Parathyroid adenoma (tissue), 2 donors: ENCODE data around the gene GABARAPL1.

Experiments used
- H2AFZ ChIP-seq: fragments of 300-600 bp; sonication (generic); one replicate; pipeline ENCODE4 v1.7.0; 2017; ENCODE audit warnings: antibody characterized with exemption, mild to moderate bottlenecking
- H3K27ac ChIP-seq: fragments of 300-600 bp; sonication (generic); one replicate; pipeline ENCODE4 v1.7.0; 2017
- H3K27me3 ChIP-seq: fragments of 300-600 bp; sonication (generic); one replicate; pipeline ENCODE4 v1.7.0; 2017; ENCODE audit warnings: low read length; ENCODE audit not compliant: control insufficient read depth, insufficient read depth
- H3K36me3 ChIP-seq: fragments of 300-600 bp; sonication (generic); one replicate; pipeline ENCODE4 v1.7.0; 2017; ENCODE audit warnings: low read length; ENCODE audit not compliant: control insufficient read depth, insufficient read depth
- H3K4me1 ChIP-seq: fragments of 300-600 bp; sonication (generic); one replicate; pipeline ENCODE4 v1.7.0; 2017; ENCODE audit warnings: control low read depth
- H3K4me2 ChIP-seq: fragments of 300-600 bp; sonication (generic); one replicate; pipeline ENCODE4 v1.7.0; 2017; ENCODE audit warnings: low read length
- H3K4me3 ChIP-seq: fragments of 300-600 bp; sonication (generic); one replicate; pipeline ENCODE4 v1.7.0; 2017; ENCODE audit warnings: low read depth, low read length
- H3K79me2 ChIP-seq: fragments of 300-600 bp; sonication (generic); one replicate; pipeline ENCODE4 v1.7.0; 2017; ENCODE audit warnings: control low read depth
- H3K9ac ChIP-seq: fragments of 300-600 bp; sonication (generic); one replicate; pipeline ENCODE4 v1.7.0; 2017; ENCODE audit warnings: mild to moderate bottlenecking
- H3K9me3 ChIP-seq: fragments of 300-600 bp; sonication (generic); one replicate; pipeline ENCODE4 v1.7.0; 2017; ENCODE audit warnings: low read length; ENCODE audit not compliant: control insufficient read depth
- CTCF ChIP-seq: fragments of 300-600 bp; sonication (generic); IDR thresholded peaks from one replicate; pipeline ENCODE4 v1.7.0; 2017; ENCODE audit warnings: antibody characterized with exemption, mild to moderate bottlenecking
- donor health status: primary hyperparathyroidism.

Gene GABARAPL1

DNA sequence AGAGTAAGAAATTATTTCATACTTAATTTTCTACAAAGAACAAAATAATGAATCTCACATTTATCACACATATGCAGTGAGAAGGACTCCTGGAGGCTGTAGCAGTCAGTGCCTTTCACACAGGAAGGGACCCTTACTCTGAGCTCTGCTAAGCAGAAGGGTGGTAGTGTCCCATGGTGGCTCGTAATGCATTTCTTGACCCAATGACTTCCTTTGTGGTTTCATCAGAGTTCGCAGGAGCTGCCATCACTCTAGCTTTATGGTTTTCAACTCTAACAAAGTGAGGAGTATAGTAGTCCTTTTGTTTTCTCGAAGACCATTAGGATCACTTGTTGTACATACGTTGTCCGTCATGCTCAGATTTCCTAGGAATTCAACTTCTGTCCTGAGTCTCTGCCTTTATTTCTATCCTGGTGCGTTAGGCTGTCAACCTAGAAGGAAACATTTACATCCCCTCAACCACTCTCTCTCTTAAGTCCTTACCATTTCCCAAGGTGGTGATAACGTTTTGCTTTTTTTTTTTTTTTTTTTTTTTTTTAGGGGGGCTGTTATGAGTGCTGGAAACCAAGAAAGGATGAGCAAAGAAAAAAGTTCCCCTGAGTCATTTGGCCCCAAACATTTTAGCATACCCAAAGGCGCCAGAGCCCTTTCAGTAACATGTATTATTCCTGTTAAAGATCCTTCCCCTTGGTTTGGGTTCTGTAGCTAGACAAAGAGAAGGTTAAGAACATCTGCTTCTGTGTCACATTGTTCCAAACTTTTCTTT, 37.2 kb downstream of the GABARAPL1 start:
- H3K36me3 ChIP-seq, result no peaks in the 10 kb centered on the region
- H3K27me3 ChIP-seq, result no peaks in the 10 kb centered on the region
- H3K4me3 ChIP-seq, result no peak overlapping the region
- H3K4me1 ChIP-seq, result no peaks in the 10 kb centered on the region
- no peaks in the 10 kb centered on the region for H3K9me3 ChIP-seq
- no peak overlapping the region for H3K27ac ChIP-seq
- no peak overlapping the region for H3K4me2 ChIP-seq
- H2AFZ ChIP-seq, result no peak overlapping the region
- no peaks in the 10 kb centered on the region for H3K79me2 ChIP-seq
- H3K9ac ChIP-seq, result no peak overlapping the region
- no peak for TF ChIP-seq CTCF

DNA sequence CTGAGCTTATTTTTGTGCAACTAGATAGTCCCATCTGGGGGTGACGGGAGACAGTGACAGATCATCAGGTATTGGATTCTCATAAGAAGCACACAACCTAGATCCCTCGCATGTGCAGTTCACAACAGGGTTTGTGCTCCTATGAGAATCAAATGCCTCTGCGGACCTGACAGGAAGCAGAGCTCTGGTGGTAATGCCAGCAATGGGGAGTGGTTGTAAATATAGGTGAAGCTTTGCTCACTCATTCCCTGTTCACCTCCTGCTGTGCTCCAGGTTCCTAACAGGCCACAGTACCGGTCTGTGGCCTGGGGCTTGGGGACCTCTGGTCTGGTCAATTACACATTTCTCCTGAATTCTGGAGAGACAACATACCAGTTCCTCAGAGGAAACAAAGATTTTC, 39.0 kb downstream of the GABARAPL1 start:
- Histone ChIP-seq H3K27me3 (no peaks in the 10 kb centered on the region), H3K4me2 (no peak overlapping the region), H3K4me1 (no peaks in the 10 kb centered on the region), H3K4me3 (no peak overlapping the region), H3K9ac (no peak overlapping the region), H2AFZ (no peak overlapping the region), H3K27ac (no peak overlapping the region), H3K79me2 (no peaks in the 10 kb centered on the region), H3K9me3 (no peaks in the 10 kb centered on the region), H3K36me3 (no peaks in the 10 kb centered on the region)
- no peak for TF ChIP-seq CTCF

DNA sequence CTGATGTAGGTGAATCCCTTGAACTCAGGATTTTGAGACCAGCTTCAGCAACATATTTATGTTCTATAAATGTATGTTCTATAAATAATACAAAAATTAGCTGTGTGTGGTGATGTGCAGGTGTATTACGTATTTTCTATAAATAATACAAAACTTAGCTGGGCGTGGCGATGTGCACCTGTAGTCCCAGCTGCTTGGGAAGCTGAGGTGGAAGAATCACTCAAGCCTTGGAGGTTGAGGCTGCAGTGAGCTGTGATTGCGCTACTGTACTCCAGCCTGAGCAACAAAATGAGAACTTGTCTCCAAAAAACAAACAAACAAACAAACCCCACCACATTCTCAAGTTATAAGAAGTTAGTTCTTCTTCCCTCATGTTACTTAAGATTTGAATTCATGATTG, 39.5 kb downstream of the GABARAPL1 start:
- TF ChIP-seq CTCF, result no peak
- no peak overlapping the region for H3K4me3 ChIP-seq
- H3K4me2 ChIP-seq, result no peak overlapping the region
- no peaks in the 10 kb centered on the region for H3K79me2 ChIP-seq
- no peak overlapping the region for H3K9ac ChIP-seq
- H3K27ac ChIP-seq, result no peak overlapping the region
- no peaks in the 10 kb centered on the region for H3K9me3 ChIP-seq
- H2AFZ ChIP-seq, result no peak overlapping the region
- no peaks in the 10 kb centered on the region for H3K27me3 ChIP-seq
- H3K36me3 ChIP-seq, result no peaks in the 10 kb centered on the region
- no peaks in the 10 kb centered on the region for H3K4me1 ChIP-seq

- TF ChIP-seq CTCF, result no peak
- H3K27me3 ChIP-seq, result no peaks in the 10 kb centered on the region
- no peak overlapping the region for H3K27ac ChIP-seq
These were observed 43.4 kb downstream of the GABARAPL1 start for GRCh38 chr12:10256064-10256463.

GRCh38 chr12:10260927-10261326, 48.2 kb downstream of the GABARAPL1 start:
- no peaks in the 10 kb centered on the region for H3K9me3 ChIP-seq
- H2AFZ ChIP-seq, result no peak overlapping the region
- no peak overlapping the region for H3K27ac ChIP-seq
- no peak overlapping the region for H3K4me3 ChIP-seq
- TF ChIP-seq CTCF, result no peak
- H3K4me1 ChIP-seq, result no peaks in the 10 kb centered on the region
- H3K36me3 ChIP-seq, result no peaks in the 10 kb centered on the region
- no peak overlapping the region for H3K9ac ChIP-seq
- no peaks in the 10 kb centered on the region for H3K79me2 ChIP-seq
- H3K27me3 ChIP-seq, result no peaks in the 10 kb centered on the region
- H3K4me2 ChIP-seq, result no peak overlapping the region

More at GRCh38 chr12:10256064-10256463, 43.4 kb downstream of the GABARAPL1 start:
- Histone ChIP-seq H3K36me3 (no peaks in the 10 kb centered on the region), H3K9me3 (no peaks in the 10 kb centered on the region), H3K9ac (no peak overlapping the region), H3K4me2 (no peak overlapping the region), H3K4me3 (no peak overlapping the region), H2AFZ (no peak overlapping the region), H3K79me2 (no peaks in the 10 kb centered on the region), H3K4me1 (no peaks in the 10 kb centered on the region)
